ENCODE measurements around the gene PPP2R2D. TPM values are rescaled to one million over a fixed set of nuclear protein-coding genes. Genes with fewer than 3 reads are reported as not detected.

The PPP2R2D gene
- total RNA-seq, 2 experiments from 2014 or later, result 31.6 to 32.3 TPM

- Mint-ChIP-seq H3K27me3 (no peaks in the 10 kb centered on the region), H3K9me3 (peaks cover 4% of the 10 kb centered on the region), H3K4me1 (ENCODE audit: low read depth) (no peaks in the 10 kb centered on the region), H3K27ac (no peak overlapping the region), H3K36me3 (ENCODE audit: low read depth) (no peaks in the 10 kb centered on the region), H3K4me3 (no peak overlapping the region)
- ATAC-seq, result no peak
- CTCF ChIA-PET, result interaction anchor here (1.1 kb wide), 1 partner anchor 32 kb away, joined by 3 read pairs; no protein-coding TSS in a partner anchor
- no peak for DNase-seq
- POLR2A ChIA-PET, result no interaction called here
- intact Hi-C loops (cut with micrococcal nuclease), result no loop called here
- TF ChIP-seq, protein P1, sequence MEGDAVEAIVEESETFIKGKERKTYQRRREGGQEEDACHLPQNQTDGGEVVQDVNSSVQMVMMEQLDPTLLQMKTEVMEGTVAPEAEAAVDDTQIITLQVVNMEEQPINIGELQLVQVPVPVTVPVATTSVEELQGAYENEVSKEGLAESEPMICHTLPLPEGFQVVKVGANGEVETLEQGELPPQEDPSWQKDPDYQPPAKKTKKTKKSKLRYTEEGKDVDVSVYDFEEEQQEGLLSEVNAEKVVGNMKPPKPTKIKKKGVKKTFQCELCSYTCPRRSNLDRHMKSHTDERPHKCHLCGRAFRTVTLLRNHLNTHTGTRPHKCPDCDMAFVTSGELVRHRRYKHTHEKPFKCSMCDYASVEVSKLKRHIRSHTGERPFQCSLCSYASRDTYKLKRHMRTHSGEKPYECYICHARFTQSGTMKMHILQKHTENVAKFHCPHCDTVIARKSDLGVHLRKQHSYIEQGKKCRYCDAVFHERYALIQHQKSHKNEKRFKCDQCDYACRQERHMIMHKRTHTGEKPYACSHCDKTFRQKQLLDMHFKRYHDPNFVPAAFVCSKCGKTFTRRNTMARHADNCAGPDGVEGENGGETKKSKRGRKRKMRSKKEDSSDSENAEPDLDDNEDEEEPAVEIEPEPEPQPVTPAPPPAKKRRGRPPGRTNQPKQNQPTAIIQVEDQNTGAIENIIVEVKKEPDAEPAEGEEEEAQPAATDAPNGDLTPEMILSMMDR (IDR thresholded peaks at IDR 0.05), result no peak
Measured at GRCh38 chr10:131853610-131853964, 47.2 kb upstream of the PPP2R2D start.

DNA sequence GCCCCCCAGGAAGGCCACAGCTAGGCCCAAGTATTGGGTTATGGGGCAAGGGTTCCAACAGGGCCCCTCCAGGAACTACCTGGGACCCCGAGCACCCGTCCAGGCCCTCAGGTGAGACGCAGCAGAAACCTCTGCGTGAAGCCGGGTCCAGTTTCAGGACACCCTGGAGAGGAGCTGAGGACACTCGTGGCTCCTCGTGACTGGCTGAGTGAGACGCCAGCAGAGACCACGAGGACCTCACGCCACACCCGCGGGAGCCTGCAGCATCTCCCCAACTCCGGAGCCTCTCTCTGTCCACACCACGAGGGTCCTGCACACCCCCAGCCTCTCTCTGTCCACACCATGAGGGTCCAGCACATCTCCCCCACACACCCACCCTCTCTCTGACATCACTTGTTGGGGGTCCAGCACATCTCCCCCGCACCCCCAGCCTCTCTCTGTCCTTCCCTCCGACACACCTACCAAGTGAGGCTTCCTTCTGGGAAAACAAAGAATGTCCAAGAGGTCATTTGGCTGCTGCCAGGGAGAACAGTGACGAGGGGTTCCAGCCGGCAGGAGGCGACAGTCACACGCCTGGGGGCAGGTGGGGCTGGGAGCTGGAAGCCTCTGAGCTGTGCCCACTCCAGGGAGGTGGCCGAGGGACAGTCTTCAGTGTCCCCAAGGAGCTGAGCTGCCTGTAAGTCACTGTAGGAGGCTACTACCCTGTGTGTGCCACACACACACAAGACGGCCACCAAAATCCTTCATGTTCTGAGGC is 46.1 kb upstream of the PPP2R2D start:
- Mint-ChIP-seq H3K27me3 (no peaks in the 10 kb centered on the region), H3K4me1 (ENCODE audit: low read depth) (no peaks in the 10 kb centered on the region), H3K36me3 (ENCODE audit: low read depth) (no peaks in the 10 kb centered on the region), H3K27ac (no peak overlapping the region), H3K4me3 (no peak overlapping the region), H3K9me3 (peaks cover 4% of the 10 kb centered on the region)
- TF ChIP-seq, protein P1 (IDR thresholded peaks at IDR 0.05), result no peak
- ATAC-seq, result no peak
- ChIA-PET POLR2A (no interaction called here), CTCF (interaction anchor here (1.1 kb wide), 1 partner anchor 31 kb away, joined by 3 read pairs; no protein-coding TSS in a partner anchor)
- DNase-seq, result no peak
- intact Hi-C loops (cut with micrococcal nuclease), result no loop called here

- ChIA-PET POLR2A (no interaction called here), CTCF (no interaction called here)
- no peak for DNase-seq
- Mint-ChIP-seq H3K36me3 (ENCODE audit: low read depth) (no peaks in the 10 kb centered on the region), H3K4me3 (no peak overlapping the region), H3K27me3 (peaks cover 1% of the 10 kb centered on the region), H3K4me1 (ENCODE audit: low read depth) (no peaks in the 10 kb centered on the region), H3K9me3 (peaks cover 4% of the 10 kb centered on the region), H3K27ac (no peak overlapping the region)
- intact Hi-C loops (cut with micrococcal nuclease), result no loop called here
- ATAC-seq, result no peak
- TF ChIP-seq, protein P1 (IDR thresholded peaks at IDR 0.05), result no peak
Measured at GRCh38 chr10:131855461-131856401, 45.1 kb upstream of the PPP2R2D start.

GRCh38 chr10:131856441-131857094 is 44.2 kb upstream of the PPP2R2D start:
- ATAC-seq (no peak), DNase-seq (no peak)
- intact Hi-C loops (cut with micrococcal nuclease), result no loop called here
- peaks cover 2% of the 10 kb centered on the region for H3K27me3 Mint-ChIP-seq
- no peak overlapping the region for H3K4me3 Mint-ChIP-seq
- POLR2A ChIA-PET, result no interaction called here
- H3K27ac Mint-ChIP-seq, result no peak overlapping the region
- TF ChIP-seq, protein P1 (IDR thresholded peaks at IDR 0.05), result no peak
- no peaks in the 10 kb centered on the region for H3K36me3 Mint-ChIP-seq (ENCODE audit: low read depth)
- CTCF ChIA-PET, result no interaction called here
- H3K4me1 Mint-ChIP-seq (ENCODE audit: low read depth), result no peaks in the 10 kb centered on the region
- H3K9me3 Mint-ChIP-seq, result no peaks in the 10 kb centered on the region

All from activated CD8-positive, alpha-beta T cell treated with anti-CD3 and anti-CD28 coated beads for 36 hours (primary cell).